ENCODE data around the gene SLC35E1.

Gene SLC35E1

DNA sequence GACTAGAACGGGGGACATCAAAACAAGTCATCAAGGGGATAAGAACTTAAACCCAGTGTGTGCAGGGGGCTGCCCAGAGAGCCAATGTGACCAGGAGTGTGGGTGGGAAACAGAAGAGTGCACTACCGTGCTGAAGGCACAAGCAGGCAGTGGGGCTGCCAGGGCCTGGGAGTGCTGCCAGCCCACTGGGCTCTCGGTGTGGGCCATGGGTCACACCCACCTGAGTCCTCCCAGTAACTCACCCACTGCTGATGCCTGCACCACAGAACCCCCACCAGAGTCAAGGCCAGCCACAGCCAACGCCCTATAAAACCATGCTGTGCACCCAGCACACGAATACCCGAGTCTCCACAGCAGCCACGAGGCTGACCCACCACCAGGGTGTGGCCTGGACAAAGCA is 47.2 kb upstream of the SLC35E1 start:
- Histone ChIP-seq H3K27ac (no peak overlapping the region), H3K4me3 (IDR thresholded peaks at IDR 0.05; ENCODE audit: insufficient read depth, low read depth, low read length) (no peak overlapping the region), H3K36me3 (ENCODE audit: insufficient read depth) (no peaks in the 10 kb centered on the region), H3K4me2 (no peak overlapping the region), H2AFZ (ENCODE audit: low read depth) (no peak overlapping the region), H3K27me3 (ENCODE audit: insufficient read depth, low read depth) (no peaks in the 10 kb centered on the region), H3K4me1 (ENCODE audit: low read depth, poor library complexity, severe bottlenecking) (peaks cover 40% of the 10 kb centered on the region), H4K20me1 (ENCODE audit: insufficient read depth) (peaks cover 52% of the 10 kb centered on the region), H3K79me2 (ENCODE audit: insufficient read depth, low read depth) (peaks cover 100% of the 10 kb centered on the region), H3K9ac (no peak overlapping the region)
- TF ChIP-seq, protein P1, sequence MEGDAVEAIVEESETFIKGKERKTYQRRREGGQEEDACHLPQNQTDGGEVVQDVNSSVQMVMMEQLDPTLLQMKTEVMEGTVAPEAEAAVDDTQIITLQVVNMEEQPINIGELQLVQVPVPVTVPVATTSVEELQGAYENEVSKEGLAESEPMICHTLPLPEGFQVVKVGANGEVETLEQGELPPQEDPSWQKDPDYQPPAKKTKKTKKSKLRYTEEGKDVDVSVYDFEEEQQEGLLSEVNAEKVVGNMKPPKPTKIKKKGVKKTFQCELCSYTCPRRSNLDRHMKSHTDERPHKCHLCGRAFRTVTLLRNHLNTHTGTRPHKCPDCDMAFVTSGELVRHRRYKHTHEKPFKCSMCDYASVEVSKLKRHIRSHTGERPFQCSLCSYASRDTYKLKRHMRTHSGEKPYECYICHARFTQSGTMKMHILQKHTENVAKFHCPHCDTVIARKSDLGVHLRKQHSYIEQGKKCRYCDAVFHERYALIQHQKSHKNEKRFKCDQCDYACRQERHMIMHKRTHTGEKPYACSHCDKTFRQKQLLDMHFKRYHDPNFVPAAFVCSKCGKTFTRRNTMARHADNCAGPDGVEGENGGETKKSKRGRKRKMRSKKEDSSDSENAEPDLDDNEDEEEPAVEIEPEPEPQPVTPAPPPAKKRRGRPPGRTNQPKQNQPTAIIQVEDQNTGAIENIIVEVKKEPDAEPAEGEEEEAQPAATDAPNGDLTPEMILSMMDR (conservative IDR thresholded peaks at IDR 0.05; ENCODE audit: low read depth, low read length) = no peak

DNA sequence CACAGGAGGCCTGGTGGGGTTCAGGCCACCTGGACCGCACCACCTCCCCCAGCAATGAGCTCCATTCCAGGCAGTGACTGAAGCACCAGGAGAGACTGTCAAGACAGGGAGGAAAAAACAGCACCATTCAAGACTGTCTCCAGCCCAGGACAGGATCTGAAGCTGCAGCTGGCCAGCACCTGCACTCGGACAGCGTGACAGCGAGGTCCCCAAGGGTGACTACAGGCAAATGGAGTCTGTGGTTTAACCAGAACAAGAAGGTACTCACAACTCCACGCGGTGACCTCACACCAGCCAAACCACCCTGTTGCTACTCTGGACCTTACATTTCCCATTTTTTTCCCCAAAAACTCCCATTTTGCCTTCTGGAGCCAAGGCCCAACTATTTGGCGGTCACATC is 46.0 kb upstream of the SLC35E1 start:
- H4K20me1 ChIP-seq (ENCODE audit: insufficient read depth) = peaks cover 52% of the 10 kb centered on the region
- TF ChIP-seq, protein P1 (conservative IDR thresholded peaks at IDR 0.05; ENCODE audit: low read depth, low read length) = no peak
- H2AFZ ChIP-seq (ENCODE audit: low read depth) = no peak overlapping the region
- peaks cover 100% of the 10 kb centered on the region for H3K79me2 ChIP-seq (ENCODE audit: insufficient read depth, low read depth)
- H3K27me3 ChIP-seq (ENCODE audit: insufficient read depth, low read depth) = no peaks in the 10 kb centered on the region
- H3K4me3 ChIP-seq (IDR thresholded peaks at IDR 0.05; ENCODE audit: insufficient read depth, low read depth, low read length) = no peak overlapping the region
- no peak overlapping the region for H3K9ac ChIP-seq
- no peak overlapping the region for H3K27ac ChIP-seq
- H3K36me3 ChIP-seq (ENCODE audit: insufficient read depth) = no peaks in the 10 kb centered on the region
- no peak overlapping the region for H3K4me2 ChIP-seq
- H3K4me1 ChIP-seq (ENCODE audit: low read depth, poor library complexity, severe bottlenecking) = peaks cover 29% of the 10 kb centered on the region

DNA sequence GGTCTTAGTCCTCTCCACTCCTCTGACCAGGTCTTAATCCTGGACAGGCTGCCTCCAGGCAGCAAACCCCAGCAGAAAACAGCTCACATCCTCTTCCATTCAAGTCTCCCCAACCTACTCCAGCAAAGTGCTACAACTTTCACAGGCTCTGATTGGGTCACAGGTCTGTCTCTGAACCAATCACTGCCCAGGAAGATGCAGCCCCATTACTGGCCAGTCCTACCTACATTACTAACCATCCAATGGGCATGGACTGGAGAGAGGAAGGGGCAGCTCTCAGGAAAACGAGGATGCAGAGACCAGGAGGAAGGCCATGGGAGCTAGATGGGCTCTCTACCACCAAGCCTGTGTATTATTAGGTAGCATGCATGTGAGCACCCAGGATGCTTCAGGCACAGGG is 43.6 kb upstream of the SLC35E1 start:
- no peak overlapping the region for H3K4me3 ChIP-seq (IDR thresholded peaks at IDR 0.05; ENCODE audit: insufficient read depth, low read depth, low read length)
- no peak overlapping the region for H2AFZ ChIP-seq (ENCODE audit: low read depth)
- H3K4me2 ChIP-seq = no peak overlapping the region
- H3K27ac ChIP-seq = no peak overlapping the region
- no peaks in the 10 kb centered on the region for H3K36me3 ChIP-seq (ENCODE audit: insufficient read depth)
- no peaks in the 10 kb centered on the region for H3K27me3 ChIP-seq (ENCODE audit: insufficient read depth, low read depth)
- peaks cover 47% of the 10 kb centered on the region for H4K20me1 ChIP-seq (ENCODE audit: insufficient read depth)
- H3K79me2 ChIP-seq (ENCODE audit: insufficient read depth, low read depth) = peaks cover 100% of the 10 kb centered on the region
- TF ChIP-seq, protein P1 (conservative IDR thresholded peaks at IDR 0.05; ENCODE audit: low read depth, low read length) = no peak
- no peak overlapping the region for H3K9ac ChIP-seq
- H3K4me1 ChIP-seq (ENCODE audit: low read depth, poor library complexity, severe bottlenecking) = peaks cover 46% of the 10 kb centered on the region

DNA sequence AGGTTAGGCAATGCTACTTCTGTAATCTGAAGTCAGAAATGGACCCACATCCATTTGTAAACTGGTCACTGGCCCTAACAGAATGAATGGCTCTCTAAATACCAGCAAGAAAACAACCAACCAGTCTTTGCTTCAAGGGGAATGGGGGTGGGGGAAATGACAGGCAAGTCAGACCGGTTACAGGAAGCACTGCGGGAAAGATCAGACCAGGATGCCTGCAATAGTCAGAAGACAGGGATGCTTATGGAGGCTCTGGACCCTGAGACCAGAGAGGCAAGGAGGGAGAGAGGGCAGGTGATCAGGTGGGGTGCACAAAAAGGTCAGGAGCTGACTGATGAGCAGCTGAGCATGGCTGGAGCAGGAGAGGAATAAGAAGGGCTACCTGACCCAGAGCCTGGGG is 42.7 kb upstream of the SLC35E1 start:
- Histone ChIP-seq H3K4me2 (no peak overlapping the region), H3K79me2 (ENCODE audit: insufficient read depth, low read depth) (peaks cover 100% of the 10 kb centered on the region), H2AFZ (ENCODE audit: low read depth) (no peak overlapping the region), H3K4me3 (IDR thresholded peaks at IDR 0.05; ENCODE audit: insufficient read depth, low read depth, low read length) (no peak overlapping the region), H3K4me1 (ENCODE audit: low read depth, poor library complexity, severe bottlenecking) (peaks cover 48% of the 10 kb centered on the region), H3K36me3 (ENCODE audit: insufficient read depth) (no peaks in the 10 kb centered on the region), H3K27ac (no peak overlapping the region), H4K20me1 (ENCODE audit: insufficient read depth) (peaks cover 40% of the 10 kb centered on the region), H3K9ac (no peak overlapping the region), H3K27me3 (ENCODE audit: insufficient read depth, low read depth) (no peaks in the 10 kb centered on the region)
- TF ChIP-seq, protein P1 (conservative IDR thresholded peaks at IDR 0.05; ENCODE audit: low read depth, low read length) = no peak
